ENCODE measurements around the gene SLC6A7. TPM values are rescaled to one million over a fixed set of nuclear protein-coding genes. Genes with fewer than 3 reads are reported as not detected.

The SLC6A7 gene
- total RNA-seq, 1 experiment from 2014 or later = not detected

- intact Hi-C loops (cut with micrococcal nuclease; ENCODE audit: unreplicated experiment) = no loop called here
- ChIA-PET CTCF (no interaction called here), POLR2A (ENCODE audit: low non-redundant PET) (no interaction called here)
- Histone ChIP-seq H3K27ac (ENCODE audit: low read depth, low read length, poor library complexity, severe bottlenecking) (no peak overlapping the region), H3K4me1 (ENCODE audit: insufficient read depth, low read length, poor library complexity, severe bottlenecking) (no peaks in the 10 kb centered on the region), H3K27me3 (replicated peaks; ENCODE audit: insufficient read depth, low read depth, low read length, poor library complexity) (no peaks in the 10 kb centered on the region), H3K9me3 (ENCODE audit: low read depth, low read length, poor library complexity, severe bottlenecking) (no peaks in the 10 kb centered on the region), H3K4me3 (ENCODE audit: low read depth, low read length, poor library complexity, severe bottlenecking) (no peak overlapping the region), H3K36me3 (ENCODE audit: insufficient read depth, low read length, poor library complexity, severe bottlenecking) (no peaks in the 10 kb centered on the region)
- TF ChIP-seq CTCF (conservative IDR thresholded peaks at IDR 0.05; ENCODE audit: low read depth, low read length) (no peak), EZH2 (IDR thresholded peaks at IDR 0.05; ENCODE audit: borderline replicate concordance, low read depth, low read length, poor library complexity, severe bottlenecking) (no peak)
- BruUV-seq (replicated peaks) = no TSS peak
- DNase-seq (ENCODE audit: low spot score) = no peak
Observed at GRCh38 chr5:150180241-150181026, 9.4 kb upstream of the SLC6A7 start.

GRCh38 chr5:150181027-150181426, 8.8 kb upstream of the SLC6A7 start:
- ChIA-PET POLR2A (ENCODE audit: low non-redundant PET) (no interaction called here), CTCF (no interaction called here)
- BruUV-seq (replicated peaks) = no TSS peak

GRCh38 chr5:150181766-150182545, 7.9 kb upstream of the SLC6A7 start:
- no peaks in the 10 kb centered on the region for H3K4me1 ChIP-seq (ENCODE audit: insufficient read depth, low read length, poor library complexity, severe bottlenecking)
- intact Hi-C loops (cut with micrococcal nuclease; ENCODE audit: unreplicated experiment) = no loop called here

More at GRCh38 chr5:150181027-150181426, 8.8 kb upstream of the SLC6A7 start:
- Histone ChIP-seq H3K27me3 (replicated peaks; ENCODE audit: insufficient read depth, low read depth, low read length, poor library complexity) (no peaks in the 10 kb centered on the region), H3K27ac (ENCODE audit: low read depth, low read length, poor library complexity, severe bottlenecking) (no peak overlapping the region), H3K36me3 (ENCODE audit: insufficient read depth, low read length, poor library complexity, severe bottlenecking) (no peaks in the 10 kb centered on the region), H3K4me3 (ENCODE audit: low read depth, low read length, poor library complexity, severe bottlenecking) (no peak overlapping the region), H3K4me1 (ENCODE audit: insufficient read depth, low read length, poor library complexity, severe bottlenecking) (no peaks in the 10 kb centered on the region), H3K9me3 (ENCODE audit: low read depth, low read length, poor library complexity, severe bottlenecking) (no peaks in the 10 kb centered on the region)
- TF ChIP-seq CTCF (conservative IDR thresholded peaks at IDR 0.05; ENCODE audit: low read depth, low read length) = no peak
- no peak for TF ChIP-seq EZH2 (IDR thresholded peaks at IDR 0.05; ENCODE audit: borderline replicate concordance, low read depth, low read length, poor library complexity, severe bottlenecking)
- intact Hi-C loops (cut with micrococcal nuclease; ENCODE audit: unreplicated experiment) = no loop called here
- no peak for DNase-seq (ENCODE audit: low spot score)

More at GRCh38 chr5:150181766-150182545, 7.9 kb upstream of the SLC6A7 start:
- H3K36me3 ChIP-seq (ENCODE audit: insufficient read depth, low read length, poor library complexity, severe bottlenecking) = no peaks in the 10 kb centered on the region
- H3K27ac ChIP-seq (ENCODE audit: low read depth, low read length, poor library complexity, severe bottlenecking) = no peak overlapping the region
- no peaks in the 10 kb centered on the region for H3K27me3 ChIP-seq (replicated peaks; ENCODE audit: insufficient read depth, low read depth, low read length, poor library complexity)
- no TSS peak for BruUV-seq (replicated peaks)
- CTCF ChIA-PET = no interaction called here
- no peaks in the 10 kb centered on the region for H3K9me3 ChIP-seq (ENCODE audit: low read depth, low read length, poor library complexity, severe bottlenecking)
- POLR2A ChIA-PET (ENCODE audit: low non-redundant PET) = no interaction called here
- TF ChIP-seq EZH2 (IDR thresholded peaks at IDR 0.05; ENCODE audit: borderline replicate concordance, low read depth, low read length, poor library complexity, severe bottlenecking) (no peak), CTCF (conservative IDR thresholded peaks at IDR 0.05; ENCODE audit: low read depth, low read length) (no peak)
- no peak overlapping the region for H3K4me3 ChIP-seq (ENCODE audit: low read depth, low read length, poor library complexity, severe bottlenecking)
- DNase-seq (ENCODE audit: low spot score) = no peak
